Measurements from ENCODE around the gene PDE4D. TPM values are rescaled to one million over a fixed set of nuclear protein-coding genes. Genes with fewer than 3 reads are reported as not detected.
A peak's percentile ranks its signal among the peaks of the same experiment; 100 is the strongest.

Gene PDE4D
- total RNA-seq, 1 donor from 2014 or later, result 85.8 TPM

DNA sequence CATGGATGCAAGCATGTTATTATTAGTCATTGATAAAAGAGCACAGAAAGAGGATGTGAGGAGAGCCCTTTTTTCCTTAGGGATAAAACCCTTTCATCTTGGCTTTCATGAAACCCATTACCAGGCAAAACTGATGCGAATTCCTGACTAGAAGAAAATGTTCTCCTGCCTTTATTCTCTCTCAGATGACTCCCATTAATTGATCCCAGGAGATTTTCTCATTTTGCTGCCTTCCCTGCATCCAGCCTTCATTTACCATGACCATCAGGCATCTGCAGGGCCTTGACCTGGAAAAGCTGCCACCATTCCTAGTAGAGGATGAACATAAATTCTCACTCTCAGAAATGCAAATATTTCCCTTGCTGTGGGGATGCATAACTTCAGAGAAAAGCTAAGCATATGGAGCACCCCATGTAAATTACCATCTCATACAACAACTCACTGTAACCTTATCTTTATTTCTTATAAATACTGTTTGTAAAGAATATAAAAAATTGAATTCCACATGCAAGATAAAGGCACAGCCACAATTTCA, 176.5 kb downstream of the PDE4D start:
- Histone ChIP-seq H3K9me3 (no peaks in the 10 kb centered on the region), H3K27me3 (no peaks in the 10 kb centered on the region), H3K4me1 (no peaks in the 10 kb centered on the region), H3K36me3 (no peaks in the 10 kb centered on the region), H3K4me3 (no peak overlapping the region), H3K27ac (no peak overlapping the region)
- DNase-seq (no peak), ATAC-seq (no peak)
- TF ChIP-seq CTCF (IDR thresholded peaks at IDR 0.05), result no peak
- intact Hi-C loops (cut with DNase I), result no loop called here

DNA sequence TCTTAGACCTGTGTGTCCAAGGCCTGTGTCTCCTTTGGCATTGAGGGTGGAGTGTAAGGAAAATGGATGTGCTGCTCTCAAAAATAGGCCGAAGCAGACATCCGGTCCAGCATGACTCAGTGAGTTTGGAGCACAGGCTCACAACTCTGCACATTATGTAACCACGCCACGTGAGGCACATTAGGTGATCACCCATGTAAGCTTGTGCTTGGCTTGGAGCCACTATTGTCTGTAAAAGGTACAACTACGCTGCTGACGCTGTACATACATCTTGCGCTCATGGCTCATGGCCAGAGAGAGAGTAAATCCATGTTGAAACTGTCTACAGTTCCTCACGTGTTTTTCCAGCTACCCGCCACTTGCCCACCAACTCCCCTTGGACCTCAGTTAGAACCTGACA, 177.5 kb downstream of the PDE4D start:
- ATAC-seq (no peak), DNase-seq (no peak)
- Histone ChIP-seq H3K27me3 (no peaks in the 10 kb centered on the region), H3K9me3 (no peaks in the 10 kb centered on the region), H3K27ac (no peak overlapping the region), H3K4me3 (no peak overlapping the region), H3K36me3 (no peaks in the 10 kb centered on the region), H3K4me1 (no peaks in the 10 kb centered on the region)
- no peak for TF ChIP-seq CTCF (IDR thresholded peaks at IDR 0.05)
- intact Hi-C loops (cut with DNase I), result no loop called here

DNA sequence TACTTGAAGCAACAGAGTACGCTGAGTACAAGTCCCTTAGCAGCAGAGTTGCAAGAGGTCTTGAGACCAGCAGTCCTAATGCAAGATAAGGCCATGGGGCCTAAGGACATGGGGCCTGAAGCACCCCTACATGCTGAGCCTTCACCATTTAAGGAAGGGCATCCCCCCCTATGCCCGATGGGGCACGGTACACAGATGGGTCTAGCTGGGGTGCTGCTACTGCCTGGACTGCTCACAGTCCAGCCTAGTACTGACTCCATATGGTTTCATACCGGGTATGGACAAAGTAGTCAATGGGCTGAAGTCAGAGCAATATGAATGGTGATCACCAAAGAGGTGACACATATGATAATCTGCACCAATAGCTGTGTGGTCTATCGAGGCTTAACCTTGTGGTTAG, 178.3 kb downstream of the PDE4D start:
- Histone ChIP-seq H3K4me1 (peaks cover 2% of the 10 kb centered on the region), H3K9me3 (no peaks in the 10 kb centered on the region), H3K27ac (no peak overlapping the region), H3K36me3 (no peaks in the 10 kb centered on the region), H3K27me3 (no peaks in the 10 kb centered on the region), H3K4me3 (no peak overlapping the region)
- intact Hi-C loops (cut with DNase I), result no loop called here
- ATAC-seq (peak; percentile 34), DNase-seq (no peak)
- TF ChIP-seq CTCF (IDR thresholded peaks at IDR 0.05), result no peak

DNA sequence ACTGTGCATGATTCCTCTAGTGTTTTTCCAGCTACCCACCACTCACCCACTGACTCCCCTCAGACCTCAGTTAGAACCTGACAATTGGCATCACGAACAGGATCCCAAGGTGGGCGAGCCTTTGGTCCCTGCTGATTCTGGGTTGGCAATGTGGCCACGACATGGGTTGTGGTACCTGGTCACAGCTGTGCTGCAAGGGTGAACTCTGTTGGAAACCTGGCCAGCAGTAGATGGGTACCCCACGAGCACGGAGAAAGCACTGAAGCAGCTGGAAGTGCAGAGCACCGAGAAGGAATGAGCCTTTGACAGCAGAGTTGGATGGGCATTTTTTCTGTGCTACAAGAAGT, 180.1 kb downstream of the PDE4D start:
- intact Hi-C loops (cut with DNase I), result no loop called here
- no peak for TF ChIP-seq CTCF (IDR thresholded peaks at IDR 0.05)
- H3K27ac ChIP-seq, result no peak overlapping the region
- no peak overlapping the region for H3K4me3 ChIP-seq
- H3K36me3 ChIP-seq, result no peaks in the 10 kb centered on the region
- H3K9me3 ChIP-seq, result no peaks in the 10 kb centered on the region
- H3K27me3 ChIP-seq, result no peaks in the 10 kb centered on the region
- no peak for ATAC-seq
- no peak for DNase-seq
- H3K4me1 ChIP-seq, result peaks cover 10% of the 10 kb centered on the region

GRCh38 chr5:59712836-59713497, 180.6 kb downstream of the PDE4D start:
- ATAC-seq, result no peak
- intact Hi-C loops (cut with DNase I), result no loop called here
- Histone ChIP-seq H3K27ac (no peak overlapping the region), H3K4me1 (peaks cover 10% of the 10 kb centered on the region), H3K27me3 (no peaks in the 10 kb centered on the region), H3K9me3 (no peaks in the 10 kb centered on the region), H3K4me3 (no peak overlapping the region), H3K36me3 (no peaks in the 10 kb centered on the region)
- no peak for TF ChIP-seq CTCF (IDR thresholded peaks at IDR 0.05)
- DNase-seq, result no peak

- no peaks in the 10 kb centered on the region for H3K27me3 ChIP-seq
- H3K4me3 ChIP-seq, result no peak overlapping the region
- no peak overlapping the region for H3K27ac ChIP-seq
- H3K4me1 ChIP-seq, result peaks cover 10% of the 10 kb centered on the region
- intact Hi-C loops (cut with DNase I), result no loop called here
- H3K36me3 ChIP-seq, result no peaks in the 10 kb centered on the region
- TF ChIP-seq CTCF (IDR thresholded peaks at IDR 0.05), result no peak
- ATAC-seq (no peak), DNase-seq (no peak)
- H3K9me3 ChIP-seq, result no peaks in the 10 kb centered on the region
These were observed 182.2 kb downstream of the PDE4D start for GRCh38 chr5:59711310-59711709.

Data from upper lobe of right lung (tissue), 1 donor.